MCF 10A (cell line): ENCODE results near the gene RPL27. TPM values are rescaled to one million over a fixed set of nuclear protein-coding genes. Genes with fewer than 3 reads are reported as not detected.

ENCODE experiments used
- Bru-seq: library from RNA; stranded (reverse); fragments of 400-500 nt; gene quantifications from one replicate; lab custom pipeline; 2021; lab: Mats Ljungman, UMichigan
- BruChase-seq, 2 experiments: library from RNA; stranded (reverse); fragments of 400-500 nt; gene quantifications; one replicate each; lab custom pipeline; 2021; lab: Mats Ljungman, UMichigan
- BruUV-seq: library from RNA; stranded (reverse); fragments of 400-500 nt; replicated peaks from 2 replicates; lab custom pipeline; 2021; lab: Mats Ljungman, UMichigan
- CTCF ChIA-PET: fragments of 300-600 bp; sonication (Branson Sonifier 250); formaldehyde crosslinking; extraction: SDS; loops from one replicate; lab custom pipeline; 2021; ENCODE audit warnings: antibody characterized with exemption, inconsistent platforms; lab: Yijun Ruan, JAX
- POLR2A ChIA-PET: fragments of 300-600, 350-650 bp; sonication (Branson Sonifier 250); formaldehyde crosslinking; extraction: SDS; loops from one replicate; lab custom pipeline; 2020; ENCODE audit warnings: antibody characterized with exemption, inconsistent platforms; lab: Yijun Ruan, JAX
- DNase-seq: peaks from one replicate; pipeline ENCODE4 v3.0.0-alpha.2; 2018; ENCODE audit not compliant: unreplicated experiment
- H3K27ac Mint-ChIP-seq: one replicate; pipeline ENCODE4 v1.8.0; 2022; ENCODE audit warnings: mild to moderate bottlenecking, low read depth, mixed read lengths; ENCODE audit not compliant: unreplicated experiment
- H3K27me3 Mint-ChIP-seq: one replicate; pipeline ENCODE4 v1.8.0; 2022; ENCODE audit warnings: mixed read lengths; ENCODE audit not compliant: insufficient read depth, unreplicated experiment
- H3K36me3 Mint-ChIP-seq: one replicate; pipeline ENCODE4 v1.8.0; 2022; ENCODE audit warnings: mild to moderate bottlenecking, moderate library complexity, mixed read lengths; ENCODE audit not compliant: insufficient read depth, unreplicated experiment
- H3K4me1 Mint-ChIP-seq: one replicate; pipeline ENCODE4 v1.8.0; 2022; ENCODE audit warnings: mixed read lengths; ENCODE audit not compliant: insufficient read depth, unreplicated experiment
- H3K4me3 Mint-ChIP-seq: one replicate; pipeline ENCODE4 v1.8.0; 2022; ENCODE audit warnings: mild to moderate bottlenecking, moderate library complexity, mixed read lengths; ENCODE audit not compliant: unreplicated experiment
- H3K9me3 Mint-ChIP-seq: one replicate; pipeline ENCODE4 v1.8.0; 2022; ENCODE audit warnings: mixed read lengths; ENCODE audit not compliant: unreplicated experiment
- intact Hi-C: fragments of 100-400 bp; cut with micrococcal nuclease; formaldehyde crosslinking; loops from 2 replicates; pipeline ENCODE4 v1.14.1; 2022
- long read RNA-seq: library from polyadenylated mRNA; stranded (forward); transcript quantifications from one replicate; pipeline ENCODE4 v2.0.0, GENCODE V29; 2022
- total RNA-seq: library from RNA; stranded (reverse); gene quantifications from 2 replicates; pipeline ENCODE4 v1.2.3, GENCODE V29; 2022
- TF ChIP-seq, protein P1 (sequence below): fragments of 200-600 bp; IDR thresholded peaks from one replicate; pipeline ENCODE4 v1.8.0; 2022; ENCODE audit warnings: antibody characterized with exemption, mild to moderate bottlenecking; ENCODE audit not compliant: unreplicated experiment

The RPL27 gene
- 970 and 1,226 TPM in 2 replicates for total RNA-seq
- Bru-seq, nascent RNA: percentile 99 among the genes with signal in this experiment
- percentile 98 among the genes with signal in this experiment for BruChase-seq, experiment 1, labeled RNA remaining after a 6-hour chase
- BruChase-seq, experiment 2, labeled RNA remaining after a 2-hour chase: percentile 97 among the genes with signal in this experiment
- long read RNA-seq, transcript RPL27-208 (3 exons, 1,872 nt): minor isoform, 90 of 737 reads
- long read RNA-seq, transcript RPL27-201 (5 exons, 505 nt): major isoform, 497 of 737 reads
- long read RNA-seq, transcript RPL27-206 (4 exons, 730 nt): minor isoform, 118 of 737 reads
- long read RNA-seq, partial matches to known transcripts: 19 of 737 reads
- long read RNA-seq, other reads (novel, unspliced or antisense): 11 of 737 reads

DNA sequence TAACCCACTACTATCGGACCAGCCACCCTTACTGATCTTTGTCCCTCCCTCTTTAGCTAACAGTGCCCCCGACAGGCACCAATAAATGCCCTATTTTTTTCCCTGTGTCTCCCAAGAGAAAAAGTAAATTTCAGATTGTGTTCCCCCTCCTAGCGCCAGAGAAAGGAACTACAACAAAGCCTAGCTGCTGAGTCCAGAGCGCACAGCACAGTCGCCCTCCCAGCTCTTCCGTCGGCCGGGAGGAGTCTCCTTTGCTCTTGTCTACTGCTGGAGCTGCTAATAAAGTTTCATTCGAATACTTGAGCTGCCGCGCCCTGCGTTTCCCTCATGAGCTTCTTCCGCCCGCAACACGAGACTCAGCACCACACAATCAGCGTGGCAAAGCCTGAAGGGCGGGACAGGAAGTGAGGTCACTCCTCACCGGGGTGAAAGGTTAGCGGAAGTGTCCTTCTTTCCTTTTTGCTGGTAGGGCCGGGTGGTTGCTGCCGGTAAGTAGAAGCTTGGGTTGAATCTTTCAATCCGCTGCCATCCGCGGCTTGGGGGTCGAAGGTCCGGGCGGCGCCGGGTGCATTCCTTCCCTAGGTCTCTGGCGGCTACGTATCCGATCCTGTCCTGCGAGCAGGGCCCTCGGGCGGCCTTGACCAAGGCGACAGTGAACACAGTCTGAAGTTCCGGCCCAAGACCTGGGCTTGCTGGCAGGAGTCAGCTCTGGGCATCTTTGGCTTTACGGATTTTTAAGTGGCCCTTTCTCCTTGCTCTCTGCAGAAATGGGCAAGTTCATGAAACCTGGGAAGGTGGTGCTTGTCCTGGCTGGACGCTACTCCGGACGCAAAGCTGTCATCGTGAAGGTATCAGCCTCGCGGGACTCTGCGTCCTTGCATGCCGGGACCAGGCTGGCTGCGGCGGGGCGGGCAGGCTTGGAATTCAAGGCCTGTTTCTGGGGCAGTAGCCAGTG is at the start of gene RPL27:
RPL27 (plus strand) TSS at position 436 of the 955 bp plus-strand sequence; CDS start at position 768, 332 bp downstream.
- TF ChIP-seq, protein P1, sequence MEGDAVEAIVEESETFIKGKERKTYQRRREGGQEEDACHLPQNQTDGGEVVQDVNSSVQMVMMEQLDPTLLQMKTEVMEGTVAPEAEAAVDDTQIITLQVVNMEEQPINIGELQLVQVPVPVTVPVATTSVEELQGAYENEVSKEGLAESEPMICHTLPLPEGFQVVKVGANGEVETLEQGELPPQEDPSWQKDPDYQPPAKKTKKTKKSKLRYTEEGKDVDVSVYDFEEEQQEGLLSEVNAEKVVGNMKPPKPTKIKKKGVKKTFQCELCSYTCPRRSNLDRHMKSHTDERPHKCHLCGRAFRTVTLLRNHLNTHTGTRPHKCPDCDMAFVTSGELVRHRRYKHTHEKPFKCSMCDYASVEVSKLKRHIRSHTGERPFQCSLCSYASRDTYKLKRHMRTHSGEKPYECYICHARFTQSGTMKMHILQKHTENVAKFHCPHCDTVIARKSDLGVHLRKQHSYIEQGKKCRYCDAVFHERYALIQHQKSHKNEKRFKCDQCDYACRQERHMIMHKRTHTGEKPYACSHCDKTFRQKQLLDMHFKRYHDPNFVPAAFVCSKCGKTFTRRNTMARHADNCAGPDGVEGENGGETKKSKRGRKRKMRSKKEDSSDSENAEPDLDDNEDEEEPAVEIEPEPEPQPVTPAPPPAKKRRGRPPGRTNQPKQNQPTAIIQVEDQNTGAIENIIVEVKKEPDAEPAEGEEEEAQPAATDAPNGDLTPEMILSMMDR: peak; percentile 77
- Mint-ChIP-seq H3K27ac (peak within 1 kb of the TSS; percentile 96), H3K4me1 (peaks cover 23% of the 10 kb centered on the region), H3K27me3 (no peaks in the 10 kb centered on the region), H3K36me3 (peaks cover 68% of the 10 kb centered on the region), H3K9me3 (no peaks in the 10 kb centered on the region), H3K4me3 (peak within 1 kb of the TSS; percentile 95)
- DNase-seq: peak; percentile 99
- TSS peak; percentile 78 for BruUV-seq
- intact Hi-C loops: loop anchor here (1.0 kb wide), 2 partner anchors 34 to 155 kb away; partner anchors contain the start of gene AARSD1
- CTCF ChIA-PET: interaction anchor here (0.6 to 2.5 kb wide), 15 partner anchors 13 to 775 kb away, joined by 3 to 17 read pairs (median 4); partner anchors contain the start of genes AARSD1, AOC2, BECN1 and DHX8
- POLR2A ChIA-PET: interaction anchor here (0.5 to 3.6 kb wide), 36 partner anchors 8 to 1558 kb away, joined by 3 to 58 read pairs (median 6); partner anchors contain the start of genes AARSD1, AOC2, BECN1 and BRCA1

DNA sequence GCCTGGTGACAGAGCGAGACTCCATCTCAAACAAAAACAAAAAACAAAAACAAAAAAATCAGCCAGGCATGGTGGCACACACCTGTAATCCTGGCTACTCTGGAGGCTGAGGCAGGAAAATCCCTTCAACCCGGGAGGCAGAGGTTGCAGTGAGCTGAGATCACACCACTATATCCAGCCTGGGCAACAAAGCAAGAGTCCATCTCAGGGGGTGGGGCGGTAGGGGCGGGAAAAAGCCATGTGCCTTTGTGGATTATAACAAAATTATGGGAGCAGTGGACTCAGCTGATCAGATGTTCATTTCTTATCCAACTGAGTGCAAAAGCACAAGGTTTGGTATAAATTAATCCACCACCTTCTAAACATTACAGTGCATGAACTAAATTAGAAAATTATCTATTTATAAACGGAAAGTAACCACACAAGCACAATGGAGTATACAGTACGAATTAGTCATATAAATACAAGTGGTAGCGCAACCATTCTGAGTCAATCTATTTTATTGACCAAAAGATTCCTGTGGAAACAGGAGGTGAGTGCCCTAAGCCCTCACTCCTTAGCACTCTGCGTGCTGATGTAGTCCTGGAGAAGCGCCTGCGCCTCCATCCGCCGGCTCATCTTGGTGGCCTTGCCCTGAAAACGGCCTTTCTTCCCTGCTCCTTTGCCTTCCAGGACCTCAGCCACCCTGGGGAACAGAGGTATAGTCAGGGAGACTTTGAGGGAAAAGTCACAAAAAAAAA is 48.0 kb upstream of the RPL27 start:
- H3K27me3 Mint-ChIP-seq: no peaks in the 10 kb centered on the region
- CTCF ChIA-PET: no interaction called here
- H3K27ac Mint-ChIP-seq: no peak overlapping the region
- intact Hi-C loops: no loop called here
- peaks cover 60% of the 10 kb centered on the region for H3K36me3 Mint-ChIP-seq
- H3K4me1 Mint-ChIP-seq: no peaks in the 10 kb centered on the region
- POLR2A ChIA-PET: interaction anchor here (0.6 to 0.7 kb wide), 2 partner anchors 17 to 222 kb away, joined by 3 read pairs; no protein-coding TSS in a partner anchor
- H3K4me3 Mint-ChIP-seq: no peak overlapping the region
- TF ChIP-seq, protein P1: no peak
- DNase-seq: no peak
- no peaks in the 10 kb centered on the region for H3K9me3 Mint-ChIP-seq
- no TSS peak for BruUV-seq

DNA sequence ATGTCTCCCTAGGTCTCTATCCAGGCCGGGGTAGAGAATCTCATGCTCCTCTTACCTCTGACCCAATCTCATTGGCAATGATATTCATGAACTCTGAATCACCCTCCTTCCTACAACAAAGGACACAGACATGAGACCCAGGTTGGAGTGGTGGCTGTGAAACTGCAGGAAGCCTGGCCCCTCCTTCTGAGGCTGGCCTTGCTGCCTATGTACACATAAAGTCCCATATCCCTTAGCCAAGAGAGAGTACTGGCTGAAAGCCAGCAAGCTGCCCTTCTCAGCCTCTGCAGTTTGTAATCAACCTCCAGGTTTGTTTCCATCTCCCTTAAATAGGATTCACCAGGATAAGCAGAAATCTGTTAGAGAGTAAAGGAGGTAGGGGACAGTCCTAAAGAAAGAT is 44.5 kb upstream of the RPL27 start:
- H3K9me3 Mint-ChIP-seq: no peaks in the 10 kb centered on the region
- no peak overlapping the region for H3K4me3 Mint-ChIP-seq
- ChIA-PET CTCF (interaction anchor here (0.6 to 0.7 kb wide), 3 partner anchors 134 to 623 kb away, joined by 3 to 4 read pairs (median 3); no protein-coding TSS in a partner anchor), POLR2A (no interaction called here)
- H3K4me1 Mint-ChIP-seq: no peaks in the 10 kb centered on the region
- intact Hi-C loops: no loop called here
- peaks cover 92% of the 10 kb centered on the region for H3K36me3 Mint-ChIP-seq
- BruUV-seq: no TSS peak
- DNase-seq: no peak
- TF ChIP-seq, protein P1: no peak
- H3K27ac Mint-ChIP-seq: no peak overlapping the region
- no peaks in the 10 kb centered on the region for H3K27me3 Mint-ChIP-seq
